CD4-positive, alpha-beta T cell treated with Interleukin-17A for 4 hours (primary cell): ENCODE results near the gene SDSL.
A peak's percentile ranks its signal among the peaks of the same experiment; 100 is the strongest.

ENCODE experiments used
- DNase-seq: peaks from one replicate; pipeline ENCODE4 v3.0.0-alpha.2; 2020; ENCODE audit warnings: mixed read lengths

SDSL gene

GRCh38 chr12:113470871-113471618, 48.9 kb downstream of the SDSL start:
- DNase-seq = no peak

DNA sequence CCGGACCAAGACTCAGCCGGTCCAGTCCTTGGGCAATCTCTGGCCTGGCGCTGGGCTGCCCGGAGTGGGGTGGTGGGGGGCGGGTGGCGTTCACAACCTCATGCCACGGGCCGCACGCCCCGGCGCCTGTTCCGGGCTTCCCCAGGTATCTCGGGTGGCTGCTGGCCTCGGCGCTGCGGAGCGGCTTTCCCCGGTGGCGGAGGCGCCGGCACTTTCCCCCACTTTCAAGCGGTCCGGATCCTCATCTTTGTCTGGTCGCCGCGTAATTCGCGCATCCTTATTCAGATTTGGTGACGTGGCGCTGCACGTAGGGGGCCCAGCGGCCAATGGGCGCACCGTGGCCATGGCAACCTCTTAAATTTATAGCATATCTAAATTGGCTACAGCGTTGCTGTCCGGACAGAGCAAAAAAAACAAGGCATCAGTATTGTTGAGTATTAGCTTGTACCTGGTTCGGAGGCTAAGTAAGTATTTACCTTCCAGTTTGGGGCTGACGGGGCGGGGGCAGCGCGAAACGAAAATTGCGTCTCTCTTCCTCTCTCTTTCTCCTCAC, 49.5 kb downstream of the SDSL start, which contains the start of gene LHX5:
LHX5 (minus strand) TSS at position 253 of the 553 bp plus-strand sequence. CDS start 373 bp downstream, outside the sequence.
- DNase-seq = no peak

DNA sequence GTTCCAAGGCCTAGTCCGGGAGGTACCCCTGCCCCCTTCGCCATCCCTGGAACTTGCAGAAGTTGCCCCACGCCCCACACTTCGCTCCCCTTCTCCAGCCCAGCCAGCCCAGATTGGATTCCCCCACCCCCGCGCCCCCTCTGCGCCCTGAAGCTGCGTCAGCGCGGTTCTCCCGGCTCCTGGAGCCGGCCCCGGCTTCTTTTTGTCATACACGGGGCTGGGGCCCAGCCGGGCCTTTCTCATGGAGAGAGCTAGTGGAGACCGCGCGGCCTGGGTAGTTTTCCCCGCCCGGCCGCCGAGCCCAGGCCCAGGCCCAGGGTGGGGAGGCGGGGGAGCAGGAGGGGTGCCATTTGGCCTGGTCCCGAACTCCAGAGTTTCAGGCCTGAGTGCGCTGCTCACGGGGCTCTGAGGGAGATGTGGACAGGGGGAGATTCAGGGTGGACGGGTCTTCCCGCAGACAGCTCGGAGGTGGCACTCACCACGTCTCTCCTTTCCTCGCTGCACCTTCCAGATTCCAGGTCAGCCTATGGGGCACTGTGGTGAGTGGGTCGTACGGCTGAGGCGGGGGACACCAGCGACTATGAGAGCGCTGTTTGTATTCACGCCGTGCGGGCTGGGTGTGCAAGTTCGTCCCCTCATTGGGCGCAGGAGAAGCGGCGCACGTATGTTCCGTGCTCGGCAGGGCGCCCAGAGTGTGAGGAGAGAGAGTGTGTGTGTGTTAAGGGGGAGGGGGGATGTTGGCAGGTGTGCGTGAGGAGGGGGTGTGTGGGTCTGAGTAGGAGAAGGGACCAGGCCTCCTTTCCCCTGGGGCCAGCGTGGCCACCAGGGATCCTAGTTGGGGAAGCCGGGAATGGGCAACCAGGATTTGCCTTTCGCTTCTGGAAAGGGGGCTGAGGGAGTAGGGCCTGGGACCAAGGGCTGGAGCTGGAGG, 50.3 kb downstream of the SDSL start:
- DNase-seq = no peak

DNA sequence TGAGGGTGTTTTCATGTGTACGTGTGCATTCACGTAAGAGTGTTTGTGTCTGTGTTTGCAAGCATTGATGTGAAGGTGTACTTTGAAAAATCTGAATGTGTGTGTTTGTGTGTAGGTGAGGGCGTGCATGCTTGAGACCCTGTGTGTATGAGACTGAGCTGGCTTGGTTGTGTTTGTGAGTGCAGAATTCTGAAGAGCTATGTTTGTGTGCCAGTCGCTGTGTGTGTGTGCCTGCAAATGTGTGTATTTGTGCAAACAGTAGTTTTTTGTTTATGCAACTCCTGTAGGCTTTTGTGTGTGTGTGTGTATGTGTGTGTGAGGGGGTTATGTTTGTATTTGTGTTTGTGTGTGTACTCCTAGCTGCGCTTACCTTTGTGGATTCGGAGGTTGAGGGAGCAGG, 51.2 kb downstream of the SDSL start:
- DNase-seq = no peak

- no peak for DNase-seq
Observed at GRCh38 chr12:113473942-113474341, 51.8 kb downstream of the SDSL start.

DNA sequence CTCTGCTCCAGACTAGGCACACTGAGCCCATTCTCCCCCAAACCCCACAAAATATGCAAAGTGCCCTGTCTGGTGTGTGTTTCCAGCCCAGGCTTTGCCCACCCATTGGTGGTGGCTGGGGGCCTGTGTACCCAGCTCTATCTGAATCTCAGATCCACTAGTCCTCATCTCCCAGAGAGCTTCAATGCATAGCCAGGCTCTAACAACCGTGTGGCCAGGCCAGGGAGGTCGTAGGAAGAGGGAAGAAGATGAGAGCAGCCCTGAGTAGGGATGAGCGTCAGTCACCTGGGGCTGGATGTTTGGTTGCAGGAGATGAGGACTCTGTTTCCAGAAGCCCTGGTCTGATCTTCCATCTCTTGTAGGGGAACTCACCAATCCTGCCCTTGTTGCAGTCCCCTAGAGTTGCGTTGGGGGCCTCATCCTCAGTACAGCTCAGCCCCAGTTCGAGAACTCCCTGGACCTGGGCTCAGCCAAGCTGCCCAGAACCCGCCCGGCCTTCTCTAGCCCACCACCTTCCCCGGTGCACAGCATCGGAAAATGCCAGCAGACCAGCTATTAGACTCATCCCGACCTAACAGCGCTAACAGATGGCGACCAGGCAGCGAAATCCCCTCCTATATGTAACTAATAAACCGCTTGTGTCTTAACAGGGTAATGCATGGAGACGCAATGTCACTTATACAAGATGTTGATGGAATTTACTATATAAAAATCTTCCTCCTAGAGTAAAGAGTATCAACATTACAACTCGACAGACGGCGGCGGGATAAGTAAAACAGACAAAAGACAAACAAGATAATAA, 52.7 kb downstream of the SDSL start:
- DNase-seq = no peak

GRCh38 chr12:113475451-113476175, 53.4 kb downstream of the SDSL start:
- no peak for DNase-seq

DNA sequence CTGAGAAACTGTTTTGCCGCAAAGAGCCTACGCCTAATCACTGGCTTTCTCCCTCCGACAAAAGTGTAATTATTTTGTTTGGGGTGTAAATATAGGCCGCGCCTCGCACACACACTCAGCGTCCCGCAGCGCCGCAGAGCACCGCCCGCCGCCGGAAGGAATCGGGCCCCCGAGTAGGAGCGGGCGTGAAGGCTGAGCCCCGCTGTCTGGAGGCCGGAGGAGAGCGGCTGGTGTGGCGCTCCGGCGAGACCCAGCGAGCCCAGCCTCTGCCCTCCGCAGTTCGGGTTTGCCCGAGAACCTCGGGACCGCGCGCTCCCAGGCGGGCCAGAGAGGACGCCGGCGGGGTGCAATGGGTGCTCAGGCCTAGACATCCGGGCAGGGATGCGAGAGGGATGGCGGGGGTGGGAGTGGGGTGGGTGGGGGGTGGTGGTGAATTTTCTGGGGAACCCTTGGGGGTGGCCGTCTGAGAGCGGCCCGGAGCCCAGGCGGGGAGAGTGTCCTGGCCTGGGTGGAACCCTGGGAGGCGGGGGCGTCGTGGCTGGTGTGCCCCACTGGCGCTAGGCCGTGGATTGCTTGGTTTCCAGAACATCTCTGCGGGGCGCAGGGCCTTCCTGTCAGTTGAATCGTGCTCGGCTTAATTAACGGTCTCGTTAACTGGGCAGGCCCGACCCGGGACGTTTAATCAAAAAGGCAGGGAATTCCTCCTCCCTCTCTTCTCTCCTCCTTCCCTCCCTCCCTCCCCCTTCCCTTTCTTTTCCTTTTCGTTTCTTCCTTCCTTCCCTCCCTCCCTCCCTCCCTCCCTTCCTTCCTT, 54.2 kb downstream of the SDSL start:
- no peak for DNase-seq

GRCh38 chr12:113477171-113477841, 55.1 kb downstream of the SDSL start:
- no peak for DNase-seq

DNA sequence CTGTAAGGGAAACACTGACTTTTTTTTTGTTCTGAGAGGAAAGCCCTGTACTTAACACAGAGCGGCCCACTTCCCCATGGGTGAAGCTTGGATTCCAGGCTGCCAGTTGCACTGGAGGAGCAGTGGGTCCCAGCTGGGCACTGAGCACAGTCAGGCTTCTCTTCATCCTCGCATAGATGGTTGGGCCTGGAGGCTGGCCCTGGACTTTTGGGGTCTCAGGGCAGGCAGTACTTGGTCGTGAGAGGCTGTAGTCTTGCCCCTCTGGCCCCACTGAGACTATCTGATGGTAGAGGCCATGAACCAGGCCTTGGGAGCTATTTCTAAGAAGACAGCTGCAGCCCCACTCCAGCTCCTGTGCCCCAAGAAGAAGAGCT, 55.6 kb downstream of the SDSL start:
- no peak for DNase-seq

GRCh38 chr12:113478351-113479011, 56.3 kb downstream of the SDSL start:
- no peak for DNase-seq

- DNase-seq = no peak
Observed at GRCh38 chr12:113479216-113479589, 57.0 kb downstream of the SDSL start.

DNA sequence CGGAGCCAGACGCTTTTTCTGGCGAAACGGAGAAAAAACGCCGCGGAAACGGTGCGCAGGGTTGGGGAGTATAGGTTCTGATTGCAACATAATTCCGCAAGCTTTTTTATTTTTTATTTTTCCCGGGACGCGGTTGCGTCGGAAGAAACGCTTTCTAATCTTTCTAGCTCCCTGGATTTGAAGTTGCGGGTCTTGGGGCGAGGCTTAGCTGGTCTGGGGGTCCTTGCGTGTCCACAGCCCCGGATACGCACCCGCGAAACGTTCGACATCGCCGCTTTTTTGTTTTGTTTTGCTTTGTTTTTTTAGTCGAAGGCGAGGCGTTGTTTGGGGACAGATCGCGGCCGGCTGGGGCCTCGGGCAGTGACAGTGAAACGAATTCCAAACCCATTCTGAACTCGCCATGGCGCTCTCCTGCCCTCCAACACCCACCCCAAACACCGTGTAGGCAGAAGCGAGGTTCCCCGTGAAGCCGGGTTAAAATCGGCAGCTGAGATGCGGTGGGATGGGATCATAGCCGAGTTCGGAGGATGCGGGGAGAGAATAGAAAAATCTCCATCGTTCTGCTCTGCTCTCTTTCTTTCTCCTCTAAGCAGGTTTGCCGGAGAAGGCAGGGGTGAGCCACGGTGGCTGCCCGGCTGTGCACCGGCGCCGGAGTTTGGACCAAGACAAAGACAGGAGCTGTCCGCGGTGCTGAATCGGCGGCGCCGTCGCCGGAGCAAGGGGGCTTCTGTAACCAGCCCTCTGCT, 57.6 kb downstream of the SDSL start:
- peak; percentile 35 for DNase-seq

DNA sequence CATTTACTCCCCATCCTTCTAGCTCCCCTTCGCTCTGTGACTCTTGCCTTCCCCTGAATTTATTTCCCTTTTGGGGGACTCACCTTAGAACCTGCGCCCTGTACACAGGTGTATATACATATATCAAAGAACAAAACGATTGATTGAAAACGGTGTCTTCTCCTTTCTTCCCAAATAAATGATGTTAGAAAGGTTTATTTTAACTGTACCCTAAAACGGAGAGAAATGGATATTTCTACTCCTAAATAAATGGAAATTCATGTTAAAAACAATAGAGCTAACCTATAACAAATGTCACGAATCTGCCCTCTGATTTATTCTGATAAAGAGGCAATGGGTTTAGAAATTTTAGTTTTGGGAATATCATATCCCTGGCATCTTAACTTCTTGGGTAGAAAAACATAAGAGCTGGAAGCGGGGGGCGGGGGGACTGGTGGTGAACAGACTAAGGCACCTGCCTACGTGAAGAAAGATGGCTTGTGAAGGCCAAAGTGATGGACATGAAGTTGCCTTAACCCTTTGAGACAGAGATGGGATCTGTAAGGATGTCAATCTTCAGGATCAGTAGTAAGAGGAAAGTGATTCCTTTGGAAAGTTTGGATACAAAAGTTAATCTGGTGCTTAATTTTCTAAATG, 58.3 kb downstream of the SDSL start:
- DNase-seq = no peak

GRCh38 chr12:113482334-113482733, 60.2 kb downstream of the SDSL start:
- DNase-seq = no peak

DNA sequence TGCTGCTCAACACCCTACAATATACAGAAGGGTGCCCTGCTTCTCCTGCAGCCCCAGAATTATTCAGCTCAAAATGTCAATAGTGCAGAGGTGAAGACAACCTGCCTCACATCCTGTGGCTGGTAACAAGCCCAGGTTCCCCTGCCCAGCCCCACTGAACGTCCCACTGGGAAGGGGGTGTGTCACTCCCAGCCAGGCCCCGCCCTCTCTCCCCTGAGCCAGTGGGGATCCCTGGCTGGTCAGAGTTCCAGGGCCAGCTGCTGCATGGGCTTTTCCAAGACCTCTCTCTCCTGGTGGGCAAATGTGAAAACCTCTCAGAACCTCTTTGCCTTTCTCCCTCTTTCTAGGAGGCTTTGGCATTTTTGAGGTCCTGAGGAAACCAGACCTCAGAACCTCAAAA, 63.1 kb downstream of the SDSL start:
- no peak for DNase-seq

DNA sequence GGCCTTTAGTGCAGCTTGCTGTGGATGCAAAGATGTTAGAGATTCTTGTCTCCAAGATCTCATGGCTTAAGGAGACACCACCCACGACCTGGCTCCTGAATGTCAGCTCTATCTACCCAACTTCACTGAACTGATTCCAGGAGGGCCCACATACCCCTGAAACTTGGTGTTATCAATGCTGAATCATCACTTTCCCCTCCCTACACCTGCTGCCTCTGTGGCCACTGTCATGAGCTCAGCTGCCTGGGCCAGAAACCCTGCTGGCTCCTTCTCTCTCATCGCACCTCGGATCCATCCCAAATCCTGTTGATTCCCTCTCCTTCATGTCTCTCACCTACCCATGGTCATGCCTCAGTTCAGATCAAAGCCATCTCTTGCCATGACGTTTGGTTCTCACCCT, 64.5 kb downstream of the SDSL start:
- DNase-seq = no peak
